HT1080 (cell line): ENCODE measurements around the gene PARP6. TPM values are rescaled to one million over a fixed set of nuclear protein-coding genes. Genes with fewer than 3 reads are reported as not detected.
"Not testable (repeated sequence)": the region's sequence is repeated elsewhere in the genome, so short reads cannot be mapped to it uniquely, and the experiment has no call there.

Source experiments
- DNase-seq: peaks from one replicate; pipeline ENCODE4 v3.0.0-alpha.2; 2015; ENCODE audit warnings: low read depth
- total RNA-seq: library from RNA; depleted of rRNA; stranded (reverse); fragments of >200 nt; shearing (Covaris generic); gene quantifications from 2 replicates; pipeline ENCODE4 v1.2.3, GENCODE V29; 2014

The PARP6 gene
- total RNA-seq, 1 experiment from 2014 or later = 21.9 TPM

DNA sequence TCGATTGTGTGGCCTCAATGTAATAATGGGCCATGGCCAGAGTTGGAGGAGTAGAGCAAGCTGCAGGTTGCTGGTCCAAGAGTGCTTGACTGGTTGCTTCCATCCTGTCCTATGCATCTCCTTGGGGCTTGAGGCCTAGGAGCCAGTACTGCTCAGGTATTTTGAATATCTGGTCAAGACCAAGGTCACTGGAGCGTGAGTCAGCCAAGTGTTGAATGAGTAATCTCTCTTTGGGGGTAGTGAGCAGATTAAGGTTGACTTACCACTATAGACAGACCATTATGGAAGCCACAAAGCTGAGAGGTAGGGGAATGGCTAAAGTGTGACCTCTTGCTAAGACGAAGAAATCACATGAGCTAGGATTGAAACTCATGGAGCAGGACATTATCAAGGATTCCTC, 9.4 kb upstream of the PARP6 start:
- DNase-seq = peak; percentile 47

DNA sequence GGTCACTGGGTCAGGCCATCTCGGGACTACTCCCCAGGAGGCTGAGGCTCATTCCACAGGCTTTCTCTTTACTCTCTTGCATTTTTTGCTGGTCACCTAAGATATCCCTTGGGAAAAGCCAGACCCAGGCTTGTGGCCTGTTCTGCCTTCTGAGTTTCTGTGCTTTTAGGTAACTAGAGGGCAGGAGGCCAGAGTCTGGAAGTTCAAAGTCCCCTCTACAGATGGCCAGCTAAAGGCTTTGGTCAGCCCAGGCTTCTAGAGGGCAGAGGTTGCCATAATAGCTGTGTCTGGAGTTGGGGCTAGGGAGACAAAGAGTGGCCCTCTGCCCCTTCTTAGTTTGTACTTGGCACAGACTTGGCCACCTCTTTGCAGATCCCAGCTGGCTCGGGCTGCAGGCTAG, 8.4 kb upstream of the PARP6 start:
- DNase-seq = no peak

DNA sequence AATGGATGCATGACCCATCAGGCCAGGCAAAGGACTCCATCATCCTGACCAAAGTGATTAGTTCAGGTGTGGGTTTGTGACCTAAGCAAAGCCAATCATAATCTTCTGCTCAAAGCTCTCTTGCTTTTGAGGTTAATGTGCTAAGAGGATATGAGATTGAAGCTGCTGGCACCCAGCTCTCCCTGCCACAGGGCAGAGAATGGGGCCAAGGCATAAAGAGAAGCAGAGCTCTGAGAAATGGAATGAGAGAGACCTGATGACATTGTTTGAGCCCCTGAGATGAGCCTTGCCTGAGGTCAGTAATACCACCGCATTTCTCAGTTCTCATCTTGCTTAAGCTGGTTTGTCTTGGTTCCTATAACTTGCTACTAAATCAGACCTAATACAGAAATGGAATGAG, 6.4 kb upstream of the PARP6 start:
- DNase-seq = no peak

DNA sequence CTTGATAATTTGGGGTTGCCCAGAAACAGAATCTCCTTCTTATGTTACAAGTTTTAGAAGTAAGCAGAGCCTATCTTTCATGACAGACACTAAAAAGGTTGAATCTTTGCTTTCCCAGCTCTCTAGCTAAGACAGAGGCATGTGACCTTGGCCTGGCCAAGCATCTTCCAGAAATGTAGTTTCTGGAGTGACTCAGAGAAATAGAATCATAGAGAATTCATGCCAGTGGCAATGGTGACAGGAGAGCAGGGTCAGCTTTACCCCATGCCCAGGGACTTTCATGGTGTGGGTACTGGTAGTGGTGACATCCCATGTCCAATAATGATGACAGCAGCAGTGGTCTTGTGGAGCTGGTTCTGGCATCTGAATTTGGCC, 4.0 kb upstream of the PARP6 start:
- no peak for DNase-seq

DNA sequence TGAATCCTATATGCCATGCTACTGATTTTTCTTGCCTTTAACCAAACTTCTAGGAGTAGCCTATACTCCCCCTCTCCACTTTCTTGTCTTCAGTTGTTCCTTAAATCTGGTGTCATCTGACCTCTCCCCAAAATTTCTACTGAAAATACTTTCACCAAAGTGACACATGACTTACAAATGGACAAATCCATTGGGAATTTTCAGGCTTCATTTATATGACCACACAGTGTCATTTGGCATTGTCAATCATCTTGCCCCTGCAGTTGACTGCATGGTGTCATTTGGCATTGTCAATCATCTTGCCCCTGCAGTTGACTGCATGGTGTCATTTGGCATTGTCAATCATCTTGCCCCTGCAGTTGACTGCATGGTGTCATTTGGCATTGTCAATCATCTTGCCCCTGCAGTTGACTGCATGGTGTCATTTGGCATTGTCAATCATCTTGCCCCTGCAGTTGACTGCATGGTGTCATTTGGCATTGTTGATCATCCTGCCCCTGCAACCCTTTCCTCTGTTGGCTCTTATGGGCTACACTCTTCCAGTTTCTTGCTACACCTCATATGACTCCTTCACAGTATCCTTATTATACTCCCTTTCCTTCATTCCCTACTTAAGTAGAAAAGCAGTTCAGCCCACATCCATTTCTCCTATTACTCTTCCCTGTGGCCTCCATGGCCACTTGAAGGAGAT, 3.4 kb upstream of the PARP6 start:
- DNase-seq = not testable (repeated sequence)

DNA sequence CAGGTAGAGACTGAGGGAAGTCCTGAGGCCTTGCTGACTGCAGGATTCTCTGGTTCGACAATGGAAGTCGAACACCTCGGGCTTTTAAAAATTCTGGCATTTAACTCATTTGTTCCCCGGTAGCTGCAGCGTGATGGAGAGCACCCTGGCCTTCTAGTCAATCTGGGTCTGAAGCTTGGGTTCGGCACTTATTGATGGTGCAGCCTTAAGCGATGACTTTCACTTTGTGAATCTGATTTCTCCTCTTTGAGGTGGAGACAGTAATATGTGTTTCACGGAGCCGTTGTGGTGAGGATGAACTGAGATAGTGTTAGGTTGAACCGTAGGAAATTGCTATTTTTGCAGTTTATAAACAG, 621 bp upstream of the PARP6 start:
- DNase-seq = no peak

DNA sequence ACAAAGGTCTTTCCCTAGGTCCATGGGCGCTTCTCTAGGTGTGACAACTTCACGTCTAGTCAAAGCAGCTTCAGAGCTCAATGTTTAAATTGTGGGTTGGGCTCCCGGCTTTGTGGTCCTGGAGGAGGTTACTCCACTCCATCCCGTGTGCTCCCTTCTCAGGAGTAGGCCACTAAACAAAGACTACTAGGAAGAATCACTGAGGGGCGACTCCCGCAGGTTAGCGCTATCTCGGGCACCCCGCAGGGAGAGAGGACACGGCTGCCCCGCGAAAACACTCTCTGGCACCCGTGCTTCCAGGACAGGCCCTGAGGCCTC, 500 bp downstream of the PARP6 start:
- no peak for DNase-seq

DNA sequence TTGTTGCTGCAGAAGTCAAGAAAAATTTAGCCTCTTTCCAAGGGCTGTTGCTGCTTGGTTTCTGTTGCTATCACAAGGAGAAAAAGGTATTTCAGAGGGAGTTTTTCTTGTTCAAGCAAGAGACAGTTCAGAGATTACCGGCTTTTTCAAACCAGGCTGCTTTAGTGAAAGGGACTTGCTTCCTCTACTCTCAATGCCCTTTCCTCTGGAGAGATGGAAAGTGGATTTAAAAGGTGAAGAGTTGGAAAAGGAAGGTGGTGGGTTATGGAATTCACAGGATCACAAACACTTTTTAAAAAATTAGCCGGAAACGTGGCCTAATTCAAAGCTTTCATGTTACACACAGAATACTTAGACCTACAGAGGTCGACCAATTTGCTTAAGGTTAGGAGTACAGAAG, 1.1 kb downstream of the PARP6 start:
- DNase-seq = no peak

DNA sequence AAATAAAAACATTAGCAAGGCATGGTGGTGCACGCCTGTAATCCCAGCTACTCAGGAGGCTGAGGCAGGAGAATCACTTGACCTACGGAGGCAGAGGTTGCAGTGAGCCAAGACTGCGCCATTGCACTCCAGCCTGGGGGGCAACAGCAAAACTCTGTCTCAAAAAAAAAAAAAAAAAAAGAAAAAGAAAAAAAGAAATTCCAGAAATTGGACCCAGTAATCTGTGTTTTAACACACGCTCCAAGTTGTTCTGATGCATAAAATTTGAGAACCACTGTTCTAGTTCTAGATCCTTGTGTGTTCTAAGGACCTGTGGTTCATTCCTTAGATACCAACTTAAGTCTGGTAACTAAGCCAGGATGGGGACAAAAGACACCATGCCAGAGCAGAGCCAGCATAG, 2.6 kb downstream of the PARP6 start:
- no peak for DNase-seq

DNA sequence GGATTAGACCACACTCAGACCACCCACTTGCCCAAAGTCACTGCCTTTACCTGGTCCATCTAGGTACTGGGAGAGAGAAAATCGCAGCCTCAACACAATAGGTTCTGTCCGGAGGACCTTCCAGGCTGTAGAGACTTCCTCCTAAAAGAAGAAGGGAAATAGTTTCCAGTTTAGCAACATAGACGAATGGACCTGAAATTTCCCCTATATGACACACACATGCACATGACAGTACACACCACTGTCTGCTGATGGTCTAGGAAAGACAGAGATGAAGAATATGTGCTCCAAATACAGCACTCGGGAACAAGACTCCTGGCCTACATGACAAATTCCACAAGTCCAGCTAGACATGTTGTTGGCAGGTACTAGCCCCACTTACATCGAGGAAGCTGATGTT, 7.3 kb downstream of the PARP6 start:
- no peak for DNase-seq

DNA sequence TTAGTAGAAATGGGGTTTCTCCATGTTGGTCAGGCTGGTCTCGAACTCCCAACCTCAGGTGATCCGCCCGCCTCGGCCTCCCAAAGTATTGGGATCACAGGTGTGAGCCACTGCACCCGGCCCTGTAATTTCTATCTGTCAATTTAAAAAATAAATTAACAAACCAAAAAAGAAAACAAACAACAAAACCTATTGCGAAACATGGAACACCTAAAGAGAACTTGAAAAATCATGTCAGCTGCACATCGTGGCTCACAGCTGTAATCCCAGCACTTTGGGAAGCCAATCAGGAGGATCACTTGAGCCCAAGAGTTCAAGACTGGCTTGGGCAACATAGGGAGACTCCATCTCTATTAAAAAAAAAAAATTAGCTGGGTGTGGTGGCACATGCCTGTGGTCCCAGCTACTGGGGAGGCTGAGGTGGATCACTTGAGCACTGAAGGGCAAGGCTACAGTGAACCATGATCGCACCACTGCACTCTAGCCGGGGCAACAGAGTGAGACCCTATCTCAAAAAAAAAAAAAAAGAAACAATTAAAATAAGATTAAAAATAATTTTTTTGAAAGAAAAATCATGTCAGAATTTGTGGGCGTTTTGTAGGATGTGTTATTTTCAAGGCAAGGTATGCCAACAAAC, 19.6 kb downstream of the PARP6 start:
- DNase-seq = no peak

DNA sequence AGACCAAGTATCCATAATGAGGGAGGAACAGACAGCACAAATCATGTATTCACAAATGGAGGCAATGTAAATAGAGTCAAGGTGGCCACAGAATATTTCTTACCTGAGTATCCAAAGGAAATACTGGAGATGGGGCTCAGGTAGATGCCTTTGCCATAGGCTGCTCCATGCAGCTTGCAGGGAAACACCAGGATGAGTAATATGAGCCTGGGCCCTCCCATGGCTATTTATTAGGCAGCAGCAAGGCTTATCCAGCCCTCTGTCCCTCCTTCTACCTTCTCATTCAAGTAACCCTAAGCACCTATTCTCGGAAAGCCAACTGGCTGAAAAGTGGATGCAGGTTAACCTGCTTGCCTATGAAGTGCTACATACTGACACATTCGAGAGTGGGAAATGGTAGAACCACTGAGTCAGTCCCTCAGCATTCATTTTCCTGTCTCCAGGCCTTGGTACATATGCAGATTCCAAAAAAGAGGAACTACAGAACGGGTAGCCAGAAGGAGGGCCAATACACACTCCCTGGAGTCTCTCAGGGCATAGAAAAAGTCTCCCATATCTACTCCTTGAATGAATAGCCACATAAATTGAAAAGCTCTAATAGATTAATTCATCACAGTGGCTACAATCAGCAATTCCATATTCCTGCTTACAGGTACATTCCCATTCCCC, 23.1 kb downstream of the PARP6 start:
- DNase-seq = no peak

DNA sequence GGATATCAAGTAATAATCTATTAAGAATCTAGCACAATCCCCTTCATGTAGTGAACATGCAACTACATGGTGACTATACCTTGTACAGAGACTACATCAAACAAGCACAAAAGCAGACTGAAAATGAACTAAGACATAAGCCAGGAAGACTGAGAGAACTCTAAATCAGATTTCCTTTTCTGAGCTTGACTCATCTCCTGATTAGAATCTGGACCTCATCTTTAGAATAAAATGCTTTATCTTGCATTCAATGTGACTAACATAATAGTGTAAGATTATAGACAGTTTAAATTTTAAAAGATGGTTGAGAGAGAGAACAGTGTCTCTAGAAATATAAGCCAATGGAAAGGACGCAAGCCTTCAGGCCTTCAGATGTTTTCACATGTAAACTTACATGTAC, 23.8 kb downstream of the PARP6 start:
- DNase-seq = no peak

DNA sequence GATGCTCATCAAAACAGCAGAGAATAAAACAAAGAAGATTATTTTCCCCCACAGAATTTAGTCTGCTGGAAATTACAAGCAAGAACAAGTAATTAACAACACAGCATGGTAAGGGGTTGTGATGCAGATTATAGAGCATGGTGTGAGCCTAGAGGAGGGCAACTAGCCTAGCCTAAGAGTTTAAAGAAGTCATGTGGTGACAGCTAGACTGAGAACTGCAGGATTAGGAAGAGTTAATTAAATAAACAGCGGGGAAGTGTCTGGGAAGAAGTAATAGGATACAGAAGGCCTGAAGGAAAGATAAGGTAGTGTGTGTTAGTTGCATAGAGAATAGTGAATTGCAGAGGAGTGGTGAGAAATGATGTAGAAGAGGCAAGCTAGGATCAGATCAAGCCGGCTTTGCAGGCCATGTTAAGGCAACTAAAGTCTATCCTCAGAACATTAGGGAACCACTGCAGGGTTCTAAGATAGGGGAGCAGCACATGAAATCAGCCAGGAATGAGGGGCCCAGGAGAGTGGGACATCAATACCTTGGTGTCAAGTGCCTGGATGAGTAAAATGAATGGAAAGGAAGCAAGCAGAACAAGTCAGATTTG, 29.5 kb downstream of the PARP6 start:
- DNase-seq = no peak

DNA sequence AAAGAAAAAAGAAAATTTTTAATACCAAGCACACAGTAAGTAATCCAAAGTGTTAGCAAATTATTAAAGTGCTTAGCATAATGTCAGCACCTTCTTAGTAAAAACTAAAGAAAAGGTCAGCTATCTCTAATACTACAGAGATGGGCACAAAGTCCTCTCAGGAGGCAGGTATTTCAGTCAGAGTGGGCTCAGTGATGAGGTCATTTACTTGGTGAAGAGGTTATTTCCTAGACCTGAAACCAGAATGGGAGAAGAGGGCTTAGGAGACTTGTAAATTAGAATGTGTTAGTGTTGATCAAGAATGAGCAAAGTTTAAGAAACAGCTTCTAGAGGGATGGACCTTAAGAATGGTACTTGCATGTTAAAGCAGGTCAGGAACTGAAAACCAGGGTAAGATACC, 32.7 kb downstream of the PARP6 start:
- no peak for DNase-seq

DNA sequence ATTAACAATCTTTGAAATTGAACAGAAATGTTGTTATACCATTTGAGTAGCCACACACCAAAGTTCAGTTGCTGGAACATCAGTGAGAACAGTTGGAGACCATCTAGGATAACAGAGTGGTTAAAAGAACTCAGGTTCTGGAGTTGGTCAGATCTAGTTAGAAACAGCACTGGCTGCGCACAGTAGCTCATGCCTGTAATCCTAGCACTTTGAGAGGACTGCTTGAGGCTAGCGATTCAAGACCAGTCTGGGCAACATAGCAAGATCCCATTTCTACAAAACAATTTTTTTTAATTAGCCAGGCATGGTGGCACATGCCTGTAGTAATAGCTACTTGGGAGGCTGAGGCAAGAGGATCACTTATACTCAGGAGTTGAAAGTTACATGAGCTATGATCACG, 33.8 kb downstream of the PARP6 start:
- no peak for DNase-seq

DNA sequence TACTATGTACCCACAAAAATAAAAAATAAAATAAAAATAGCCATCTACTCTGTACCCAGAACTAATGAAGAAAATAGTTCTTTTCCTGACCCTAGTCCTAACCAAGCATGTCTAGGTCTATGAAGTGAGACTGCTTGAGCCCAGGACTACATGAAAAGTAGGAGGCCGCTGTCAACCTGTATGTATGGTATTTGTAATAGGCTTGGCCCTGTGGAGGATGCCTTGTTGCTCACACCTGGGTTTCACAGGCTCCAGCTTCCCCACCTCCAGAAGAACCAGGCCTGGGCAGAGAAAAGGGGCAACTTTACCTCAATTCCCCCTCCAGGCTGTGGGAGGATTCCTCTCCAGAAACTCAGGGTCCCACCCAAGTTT, 34.5 kb downstream of the PARP6 start:
- DNase-seq = no peak

DNA sequence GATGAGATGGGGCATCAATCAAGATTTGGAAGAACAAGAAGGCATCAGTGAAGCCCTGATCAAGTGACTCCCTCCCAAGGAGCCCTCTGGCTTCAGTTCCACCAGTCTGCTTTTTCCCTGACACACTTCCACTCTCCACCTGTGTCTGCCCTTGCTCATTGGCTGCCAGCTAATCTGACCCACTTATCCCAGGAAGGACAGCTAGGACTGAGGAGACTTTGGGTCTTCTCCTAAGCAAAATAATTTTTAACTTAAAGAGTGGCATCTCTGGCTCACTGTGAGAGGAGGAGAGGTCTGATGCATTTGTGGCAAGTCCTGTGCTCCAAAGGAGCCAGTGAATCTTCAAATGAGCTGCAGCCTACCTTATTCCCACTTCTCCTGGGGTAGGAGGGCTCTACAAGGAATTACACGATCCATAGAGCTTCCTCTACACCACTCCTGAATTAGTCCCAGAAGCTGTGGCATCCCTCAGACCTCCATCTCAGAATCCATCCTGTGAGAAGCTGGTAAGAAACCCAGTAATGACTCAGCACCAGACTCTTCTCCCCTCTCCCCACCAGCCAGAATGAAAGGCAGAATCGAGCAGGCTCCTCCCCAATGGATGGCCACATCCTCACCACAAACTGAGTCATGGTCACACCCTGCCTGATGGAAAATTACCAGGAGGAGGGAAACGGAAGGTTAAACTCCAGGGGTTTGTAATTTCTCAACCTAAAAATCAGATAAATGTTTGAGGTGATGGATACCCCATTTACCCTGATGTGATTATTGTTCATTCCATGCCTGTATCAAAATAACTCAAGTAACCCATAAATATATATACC, 35.1 kb downstream of the PARP6 start:
- peak; percentile 98 for DNase-seq

DNA sequence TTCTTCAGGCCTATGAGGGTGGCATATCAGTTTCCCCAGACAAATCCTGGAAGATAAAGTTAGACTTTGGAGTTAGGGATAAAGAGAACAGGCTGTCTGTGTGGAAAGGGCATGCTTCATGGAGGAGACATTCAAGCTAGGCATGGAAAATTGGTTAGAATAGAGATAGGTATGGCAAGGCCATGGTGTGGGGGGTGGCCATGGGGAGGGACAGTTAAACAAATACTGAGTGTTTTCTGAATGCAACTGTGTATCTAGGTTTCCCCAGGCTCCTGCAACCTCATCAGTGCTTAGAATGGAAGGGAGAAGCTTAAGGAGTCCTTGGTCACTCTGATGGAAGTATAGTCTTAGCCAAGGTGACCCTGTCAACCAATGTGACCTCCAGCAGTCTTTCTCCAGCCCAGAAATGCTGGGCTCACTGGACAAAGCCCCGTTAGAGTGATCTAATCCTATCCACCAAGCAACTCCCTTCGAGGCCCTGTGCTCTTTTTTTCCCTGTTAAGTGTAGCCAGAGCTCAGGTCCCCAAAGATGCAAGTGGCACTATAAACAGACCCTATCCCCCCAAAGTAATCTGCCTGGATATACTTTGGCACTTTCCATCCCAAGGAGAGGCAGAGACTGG, 35.9 kb downstream of the PARP6 start:
- no peak for DNase-seq

DNA sequence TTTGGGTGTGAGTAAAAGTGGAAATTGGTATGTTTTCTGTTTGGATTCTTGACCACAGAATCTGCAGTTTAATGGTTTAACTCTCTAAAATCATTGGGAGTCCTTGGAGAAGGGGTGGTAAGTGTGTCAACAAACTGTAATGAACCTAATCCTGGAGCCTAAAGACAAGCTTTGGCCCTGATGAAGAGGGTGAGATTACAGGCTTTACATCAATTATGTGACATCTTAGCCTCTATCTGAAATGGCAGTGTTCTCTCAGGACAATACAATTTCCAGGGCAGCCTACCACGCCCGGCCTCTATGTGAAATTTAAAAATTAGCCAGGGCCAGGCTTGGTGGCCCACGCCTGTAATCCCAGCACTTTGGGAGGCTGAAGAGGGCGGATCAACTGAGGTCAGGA, 37.1 kb downstream of the PARP6 start:
- DNase-seq = no peak

DNA sequence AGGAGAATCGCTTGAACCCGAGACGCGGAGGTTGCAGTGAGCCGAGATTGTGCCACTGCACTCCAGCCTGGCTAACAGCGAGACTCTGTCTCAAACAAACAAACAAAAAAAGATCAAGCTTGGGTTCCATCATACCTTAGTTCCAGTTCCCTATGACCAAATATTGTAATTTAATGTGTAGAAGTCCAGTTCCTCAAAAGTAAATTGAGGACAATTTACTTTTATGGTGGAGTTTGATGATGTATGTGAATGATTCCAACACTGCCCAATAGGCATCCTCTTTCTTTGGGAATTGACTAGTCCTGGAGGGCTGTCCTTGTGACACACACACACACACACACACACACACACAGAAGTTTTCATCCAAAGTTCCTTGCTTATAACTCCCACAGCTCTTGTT, 38.6 kb downstream of the PARP6 start:
- no peak for DNase-seq
